Prostate gland (tissue), 2 donors: ENCODE measurements around the gene LTO1. TPM values are rescaled to one million over a fixed set of nuclear protein-coding genes. Genes with fewer than 3 reads are reported as not detected.

Experiments
- DNase-seq: peaks from one replicate; pipeline ENCODE4 v3.0.0-alpha.2; 2019; ENCODE audit warnings: low spot score
- H3K27ac ChIP-seq, 2 donors: fragments of 200-600 bp; sonication (generic); 2 replicates each; pipeline ENCODE4 v1.5.1; 2017 to 2019
- H3K27me3 ChIP-seq: fragments of 200-600 bp; sonication (generic); replicated peaks from 2 replicates; pipeline ENCODE4 v1.5.1; 2019; ENCODE audit not compliant: insufficient read depth
- H3K36me3 ChIP-seq, 2 donors: fragments of 200-600 bp; sonication (generic); 1 replicate in 1 of 2; 2 replicates in 1 of 2; pipeline versions ENCODE4 v1.5.1 to v1.8.1; 2017 to 2019
- H3K4me1 ChIP-seq: fragments of 200-600 bp; sonication (generic); replicated peaks from 2 replicates; pipeline ENCODE4 v1.5.1; 2019
- H3K4me3 ChIP-seq, 2 donors: fragments of 200-600 bp; sonication (generic); 2 replicates each; pipeline ENCODE4 v1.5.1; 2017 to 2019
- H3K9me3 ChIP-seq: fragments of 200-600 bp; sonication (generic); 2 replicates; pipeline ENCODE4 v1.5.1; 2017
- CTCF ChIP-seq, 4 experiments: fragments of 200-600 bp in 2 of 4; fragments of 450-650 bp in 2 of 4; sonication (generic) in 2 of 4; IDR thresholded peaks; 1 replicate in 3 of 4; 2 replicates in 1 of 4; pipeline ENCODE4 v1.5.1; 2016 to 2019; ENCODE audit warnings: antibody characterized with exemption in 4 of 4, mild to moderate bottlenecking in 2 of 4, moderate library complexity in 2 of 4
- POLR2A ChIP-seq: fragments of 450-650 bp; IDR thresholded peaks from one replicate; pipeline ENCODE4 v1.6.1; 2016; ENCODE audit warnings: antibody characterized with exemption, mild to moderate bottlenecking
- POLR2AphosphoS5 ChIP-seq: sonication (generic); formaldehyde crosslinking; IDR thresholded peaks from one replicate; pipeline ENCODE4 v1.6.1; 2017; ENCODE audit warnings: antibody characterized with exemption
- WGBS: methylation state at CpG from one replicate; pipeline ENCODE4 v1.1.5; 2018; 5-methylcytosine and 5-hydroxymethylcytosine counted together
- intact Hi-C: fragments of 100-400 bp; cut with DNase I; formaldehyde crosslinking; loops from one replicate; pipeline ENCODE4 v1.14.2; 2022
- total RNA-seq, 2 donors: library from RNA; depleted of rRNA; stranded (reverse); fragments of >200 nt; gene quantifications; one replicate each; pipeline ENCODE4 v1.1.0, GENCODE V29; 2016

The LTO1 gene
- total RNA-seq, 2 donors from 2014 or later: 14.9 to 39.5 TPM

GRCh38 chr11:69705351-69705811, 30.2 kb upstream of the LTO1 start:
- TF ChIP-seq POLR2A: no peak
- TF ChIP-seq POLR2AphosphoS5: no peak
- TF ChIP-seq CTCF (IDR thresholded peaks at IDR 0.05): no peak
- DNase-seq: no peak
- peaks cover 38% of the 10 kb centered on the region for H3K27me3 ChIP-seq
- intact Hi-C loops: no loop called here
- no peak overlapping the region for H3K4me3 ChIP-seq
- peaks cover 7% of the 10 kb centered on the region for H3K4me1 ChIP-seq
- no peaks in the 10 kb centered on the region for H3K9me3 ChIP-seq
- H3K36me3 ChIP-seq: no peaks in the 10 kb centered on the region
- H3K27ac ChIP-seq: no peak overlapping the region
- 60% methylated on average over 18 of the region's 18 CpGs for WGBS

GRCh38 chr11:69704508-69705253, 29.5 kb upstream of the LTO1 start:
- H3K9me3 ChIP-seq: no peaks in the 10 kb centered on the region
- peak overlapping the region; percentile 4 to 6 for H3K4me3 ChIP-seq
- peaks cover 7% of the 10 kb centered on the region for H3K4me1 ChIP-seq
- 16% methylated on average over 60 of the region's 63 CpGs for WGBS
- H3K27ac ChIP-seq: no peak overlapping the region
- no peak for DNase-seq
- no peaks in the 10 kb centered on the region for H3K36me3 ChIP-seq
- H3K27me3 ChIP-seq: peaks cover 38% of the 10 kb centered on the region
- intact Hi-C loops: loop anchor here (5.0 kb wide), 1 partner anchor 493 kb away; no protein-coding TSS in a partner anchor
- TF ChIP-seq POLR2AphosphoS5 (no peak), CTCF (IDR thresholded peaks at IDR 0.05) (peak in 3 of 4 experiments; percentile 12 to 47 (median 24)), POLR2A (no peak)

GRCh38 chr11:69703768-69704507, 28.8 kb upstream of the LTO1 start, which contains the start of gene FGF19:
TSS of gene FGF19 (minus strand) at chr11:69704022. CDS start at chr11:69703876, 146 bp downstream.
- no peaks in the 10 kb centered on the region for H3K36me3 ChIP-seq
- H3K4me3 ChIP-seq: peak within 1 kb of the TSS; percentile 6 to 15
- no peak for DNase-seq
- intact Hi-C loops: loop anchor here (5.0 kb wide), 1 partner anchor 493 kb away; no protein-coding TSS in a partner anchor
- no peak within 1 kb of the TSS for H3K27ac ChIP-seq
- H3K27me3 ChIP-seq: peaks cover 38% of the 10 kb centered on the region
- H3K4me1 ChIP-seq: peaks cover 7% of the 10 kb centered on the region
- no peaks in the 10 kb centered on the region for H3K9me3 ChIP-seq
- TF ChIP-seq POLR2A (no peak), POLR2AphosphoS5 (no peak), CTCF (IDR thresholded peaks at IDR 0.05) (no peak)
- WGBS: 2% methylated on average over 29 of the region's 67 CpGs

- Histone ChIP-seq H3K4me3 (no peak overlapping the region), H3K27me3 (peaks cover 38% of the 10 kb centered on the region), H3K36me3 (no peaks in the 10 kb centered on the region), H3K4me1 (peaks cover 7% of the 10 kb centered on the region), H3K9me3 (no peaks in the 10 kb centered on the region), H3K27ac (no peak overlapping the region)
- TF ChIP-seq POLR2AphosphoS5: no peak
- TF ChIP-seq POLR2A: no peak
- no peak for TF ChIP-seq CTCF (IDR thresholded peaks at IDR 0.05)
- intact Hi-C loops: loop anchor here (5.0 kb wide), 1 partner anchor 494 kb away; no protein-coding TSS in a partner anchor
- DNase-seq: no peak
- 2% methylated on average over 12 of the region's 34 CpGs for WGBS
Measured at GRCh38 chr11:69703453-69703767, 28.3 kb upstream of the LTO1 start.
